ENCODE data around the gene NDUFS1.
"Not testable (repeated sequence)": the region's sequence is repeated elsewhere in the genome, so short reads cannot be mapped to it uniquely, and the experiment has no call there.

NDUFS1 gene

GRCh38 chr2:206150168-206150567 lies 9.1 kb downstream of the NDUFS1 start:
- no peaks in the 10 kb centered on the region for H3K4me1 ChIP-seq (ENCODE audit: insufficient read depth, low read length)
- peaks cover 28% of the 10 kb centered on the region for H3K36me3 ChIP-seq (ENCODE audit: insufficient read depth, low read length)

GRCh38 chr2:206149330-206149729 lies 9.9 kb downstream of the NDUFS1 start:
- Histone ChIP-seq H3K36me3 (ENCODE audit: insufficient read depth, low read length) (peaks cover 35% of the 10 kb centered on the region), H3K4me1 (ENCODE audit: insufficient read depth, low read length) (no peaks in the 10 kb centered on the region), H3K9ac (ENCODE audit: low read depth, low read length) (no peak overlapping the region), H3K9me3 (ENCODE audit: control insufficient read depth, insufficient read depth, low read length) (no peaks in the 10 kb centered on the region)

More at GRCh38 chr2:206150168-206150567, 9.1 kb downstream of the NDUFS1 start:
- H3K9me3 ChIP-seq (ENCODE audit: control insufficient read depth, insufficient read depth, low read length): no peaks in the 10 kb centered on the region
- H3K9ac ChIP-seq (ENCODE audit: low read depth, low read length): no peak overlapping the region

GRCh38 chr2:206145665-206146064 lies 13.6 kb downstream of the NDUFS1 start:
- Histone ChIP-seq H3K9ac (ENCODE audit: low read depth, low read length) (no peak overlapping the region), H3K36me3 (ENCODE audit: insufficient read depth, low read length) (peaks cover 54% of the 10 kb centered on the region), H3K9me3 (ENCODE audit: control insufficient read depth, insufficient read depth, low read length) (no peaks in the 10 kb centered on the region), H3K4me1 (ENCODE audit: insufficient read depth, low read length) (no peaks in the 10 kb centered on the region)

GRCh38 chr2:206144383-206144782 lies 14.9 kb downstream of the NDUFS1 start:
- peaks cover 56% of the 10 kb centered on the region for H3K36me3 ChIP-seq (ENCODE audit: insufficient read depth, low read length)
- no peaks in the 10 kb centered on the region for H3K4me1 ChIP-seq (ENCODE audit: insufficient read depth, low read length)
- no peak overlapping the region for H3K9ac ChIP-seq (ENCODE audit: low read depth, low read length)
- no peaks in the 10 kb centered on the region for H3K9me3 ChIP-seq (ENCODE audit: control insufficient read depth, insufficient read depth, low read length)

- H3K9me3 ChIP-seq (ENCODE audit: control insufficient read depth, insufficient read depth, low read length): no peaks in the 10 kb centered on the region
- peaks cover 54% of the 10 kb centered on the region for H3K36me3 ChIP-seq (ENCODE audit: insufficient read depth, low read length)
- no peaks in the 10 kb centered on the region for H3K4me1 ChIP-seq (ENCODE audit: insufficient read depth, low read length)
- no peak overlapping the region for H3K9ac ChIP-seq (ENCODE audit: low read depth, low read length)
Measured at GRCh38 chr2:206143451-206143850, 15.8 kb downstream of the NDUFS1 start.

- Histone ChIP-seq H3K4me1 (ENCODE audit: insufficient read depth, low read length) (no peaks in the 10 kb centered on the region), H3K9me3 (ENCODE audit: control insufficient read depth, insufficient read depth, low read length) (no peaks in the 10 kb centered on the region), H3K9ac (ENCODE audit: low read depth, low read length) (no peak overlapping the region), H3K36me3 (ENCODE audit: insufficient read depth, low read length) (peaks cover 13% of the 10 kb centered on the region)
Measured at GRCh38 chr2:206127656-206128055, 31.6 kb downstream of the NDUFS1 start.

GRCh38 chr2:206125901-206126300 lies 33.3 kb downstream of the NDUFS1 start:
- H3K9ac ChIP-seq (ENCODE audit: low read depth, low read length): no peak overlapping the region
- H3K36me3 ChIP-seq (ENCODE audit: insufficient read depth, low read length): peaks cover 13% of the 10 kb centered on the region
- no peaks in the 10 kb centered on the region for H3K4me1 ChIP-seq (ENCODE audit: insufficient read depth, low read length)
- H3K9me3 ChIP-seq (ENCODE audit: control insufficient read depth, insufficient read depth, low read length): no peaks in the 10 kb centered on the region

- not testable (repeated sequence) for H3K9ac ChIP-seq (ENCODE audit: low read depth, low read length); H3K9me3 ChIP-seq (ENCODE audit: control insufficient read depth, insufficient read depth, low read length); H3K4me1 ChIP-seq (ENCODE audit: insufficient read depth, low read length)
- H3K36me3 ChIP-seq (ENCODE audit: insufficient read depth, low read length): peaks cover 15% of the 10 kb centered on the region
Measured at GRCh38 chr2:206122569-206122968, 36.7 kb downstream of the NDUFS1 start.

- H3K9ac ChIP-seq (ENCODE audit: low read depth, low read length): no peak overlapping the region
Measured at GRCh38 chr2:206116278-206116677, 43.0 kb downstream of the NDUFS1 start.

GRCh38 chr2:206115026-206115578 lies 44.1 kb downstream of the NDUFS1 start:
- Histone ChIP-seq H3K36me3 (ENCODE audit: insufficient read depth, low read length) (no peaks in the 10 kb centered on the region), H3K9me3 (ENCODE audit: control insufficient read depth, insufficient read depth, low read length) (no peaks in the 10 kb centered on the region), H3K9ac (ENCODE audit: low read depth, low read length) (no peak overlapping the region), H3K4me1 (ENCODE audit: insufficient read depth, low read length) (no peaks in the 10 kb centered on the region)

More at GRCh38 chr2:206116278-206116677, 43.0 kb downstream of the NDUFS1 start:
- no peaks in the 10 kb centered on the region for H3K9me3 ChIP-seq (ENCODE audit: control insufficient read depth, insufficient read depth, low read length)
- H3K4me1 ChIP-seq (ENCODE audit: insufficient read depth, low read length): no peaks in the 10 kb centered on the region
- peaks cover 6% of the 10 kb centered on the region; the same call in 1 of the 2 replicates for H3K36me3 ChIP-seq (ENCODE audit: insufficient read depth, low read length)

- H3K9ac ChIP-seq (ENCODE audit: low read depth, low read length): no peak overlapping the region
- H3K9me3 ChIP-seq (ENCODE audit: control insufficient read depth, insufficient read depth, low read length): no peaks in the 10 kb centered on the region
- H3K36me3 ChIP-seq (ENCODE audit: insufficient read depth, low read length): no peaks in the 10 kb centered on the region
- no peaks in the 10 kb centered on the region for H3K4me1 ChIP-seq (ENCODE audit: insufficient read depth, low read length)
Measured at GRCh38 chr2:206112846-206113547, 46.2 kb downstream of the NDUFS1 start.

- Histone ChIP-seq H3K36me3 (ENCODE audit: insufficient read depth, low read length) (no peaks in the 10 kb centered on the region), H3K9me3 (ENCODE audit: control insufficient read depth, insufficient read depth, low read length) (no peaks in the 10 kb centered on the region), H3K9ac (ENCODE audit: low read depth, low read length) (no peak overlapping the region), H3K4me1 (ENCODE audit: insufficient read depth, low read length) (no peaks in the 10 kb centered on the region)
Measured at GRCh38 chr2:206112108-206112507, 47.1 kb downstream of the NDUFS1 start.

GRCh38 chr2:206108713-206109112 lies 50.5 kb downstream of the NDUFS1 start:
- Histone ChIP-seq H3K36me3 (ENCODE audit: insufficient read depth, low read length) (no peaks in the 10 kb centered on the region), H3K4me1 (ENCODE audit: insufficient read depth, low read length) (no peaks in the 10 kb centered on the region), H3K9me3 (ENCODE audit: control insufficient read depth, insufficient read depth, low read length) (no peaks in the 10 kb centered on the region), H3K9ac (ENCODE audit: low read depth, low read length) (no peak overlapping the region)

GRCh38 chr2:206105541-206105940 lies 53.7 kb downstream of the NDUFS1 start:
- H3K9ac ChIP-seq (ENCODE audit: low read depth, low read length): no peak overlapping the region
- H3K9me3 ChIP-seq (ENCODE audit: control insufficient read depth, insufficient read depth, low read length): no peaks in the 10 kb centered on the region
- H3K36me3 ChIP-seq (ENCODE audit: insufficient read depth, low read length): no peaks in the 10 kb centered on the region
- H3K4me1 ChIP-seq (ENCODE audit: insufficient read depth, low read length): no peaks in the 10 kb centered on the region

GRCh38 chr2:206105038-206105437 lies 54.2 kb downstream of the NDUFS1 start:
- no peaks in the 10 kb centered on the region for H3K4me1 ChIP-seq (ENCODE audit: insufficient read depth, low read length)
- H3K36me3 ChIP-seq (ENCODE audit: insufficient read depth, low read length): no peaks in the 10 kb centered on the region
- no peak overlapping the region for H3K9ac ChIP-seq (ENCODE audit: low read depth, low read length)
- H3K9me3 ChIP-seq (ENCODE audit: control insufficient read depth, insufficient read depth, low read length): no peaks in the 10 kb centered on the region
